Measurements from ENCODE around the gene CPLX4. TPM values are rescaled to one million over a fixed set of nuclear protein-coding genes. Genes with fewer than 3 reads are reported as not detected.

The CPLX4 gene
- total and polyA plus RNA-seq, 11 donors = not detected

GRCh38 chr18:59279722-59280121, 38.7 kb downstream of the CPLX4 start:
- intact Hi-C loops (cut with DNase I) = no loop called here
- Histone ChIP-seq H3K27me3 (peaks cover 9 to 88% (median 49%) of the 10 kb centered on the region in 9 donors), H3K4me3 (no peak overlapping the region), H3K36me3 (no peaks in the 10 kb centered on the region), H3K9me3 (no peaks in the 10 kb centered on the region), H3K4me1 (no peaks in the 10 kb centered on the region), H3K27ac (no peak overlapping the region)
- TF ChIP-seq POLR2A (IDR thresholded peaks at IDR 0.05) = no peak
- no peak for TF ChIP-seq CTCF (IDR thresholded peaks at IDR 0.05)
- ATAC-seq (no peak), DNase-seq (no peak)
- WGBS, 4 donors = 48 to 59% (median 54%) methylated on average over 1 of the region's 1 CpG

GRCh38 chr18:59279193-59279592, 39.3 kb downstream of the CPLX4 start:
- Histone ChIP-seq H3K4me1 (peaks cover 0 to 1% (median 0%) of the 10 kb centered on the region in 12 donors), H3K4me3 (no peak overlapping the region), H3K36me3 (no peaks in the 10 kb centered on the region), H3K27ac (no peak overlapping the region), H3K9me3 (no peaks in the 10 kb centered on the region), H3K27me3 (peaks cover 13 to 91% (median 54%) of the 10 kb centered on the region in 9 donors)
- TF ChIP-seq POLR2A (IDR thresholded peaks at IDR 0.05) (no peak), CTCF (IDR thresholded peaks at IDR 0.05) (no peak)
- intact Hi-C loops (cut with DNase I) = no loop called here
- DNase-seq = no peak
- WGBS, 4 donors = 57 to 73% (median 68%) methylated on average over 3 of the region's 3 CpGs
- ATAC-seq = no peak

- Histone ChIP-seq H3K9me3 (no peaks in the 10 kb centered on the region), H3K4me1 (peaks cover 0 to 5% (median under 1%) of the 10 kb centered on the region in 12 donors), H3K27ac (no peak overlapping the region), H3K4me3 (no peak overlapping the region), H3K27me3 (peaks cover 17 to 91% (median 58%) of the 10 kb centered on the region in 9 donors), H3K36me3 (no peaks in the 10 kb centered on the region)
- TF ChIP-seq CTCF (IDR thresholded peaks at IDR 0.05) = no peak
- no peak for TF ChIP-seq POLR2A (IDR thresholded peaks at IDR 0.05)
- intact Hi-C loops (cut with DNase I) = no loop called here
- ATAC-seq (no peak), DNase-seq (no peak)
- 64 to 77% (median 66%) methylated on average over 5 of the region's 5 CpGs for WGBS, 4 donors
Observed at GRCh38 chr18:59278793-59279192, 39.7 kb downstream of the CPLX4 start.

- 22 to 31% (median 24%) methylated on average over 5 of the region's 5 CpGs for WGBS, 4 donors
- H3K4me1 ChIP-seq = peaks cover 0 to 25% (median 13%) of the 10 kb centered on the region in 12 donors
Observed at GRCh38 chr18:59276047-59276446, 42.4 kb downstream of the CPLX4 start.

More at GRCh38 chr18:59276047-59276446, 42.4 kb downstream of the CPLX4 start:
- Histone ChIP-seq H3K36me3 (no peaks in the 10 kb centered on the region), H3K9me3 (no peaks in the 10 kb centered on the region), H3K4me3 (no peak overlapping the region), H3K27me3 (peaks cover 31 to 97% (median 71%) of the 10 kb centered on the region in 9 donors), H3K27ac (no peak overlapping the region)
- DNase-seq (no peak), ATAC-seq (no peak)
- intact Hi-C loops (cut with DNase I) = no loop called here
- TF ChIP-seq CTCF (IDR thresholded peaks at IDR 0.05) (no peak), POLR2A (IDR thresholded peaks at IDR 0.05) (no peak)

All from heart left ventricle (tissue), 16 donors.